H9 (cell line): ENCODE data around the gene PDCD1. TPM values are rescaled to one million over a fixed set of nuclear protein-coding genes. Genes with fewer than 3 reads are reported as not detected.

Experiments
- DNase-seq: peaks from one replicate; pipeline ENCODE4 v3.0.0-alpha.2; 2017
- H2AFZ ChIP-seq: one replicate; pipeline ENCODE4 v1.6.1; 2013; ENCODE audit warnings: mild to moderate bottlenecking, low read length, control low read depth, moderate library complexity
- H2AK5ac ChIP-seq: 2 replicates; pipeline ENCODE4 v1.6.1; 2013; ENCODE audit warnings: low read length, control low read depth, mixed read lengths; ENCODE audit not compliant: insufficient read length
- H2BK120ac ChIP-seq: one replicate; pipeline ENCODE4 v1.6.1; 2013; ENCODE audit warnings: low read depth, mild to moderate bottlenecking, low read length, control low read depth, inconsistent platforms; ENCODE audit not compliant: poor library complexity, severe bottlenecking
- H2BK12ac ChIP-seq: 2 replicates; pipeline ENCODE4 v1.6.1; 2013; ENCODE audit warnings: low read length, control low read depth, mixed read lengths, low read depth; ENCODE audit not compliant: insufficient read length
- H2BK15ac ChIP-seq: 2 replicates; pipeline ENCODE4 v1.6.1; 2013; ENCODE audit warnings: low read depth, low read length, control low read depth
- H2BK20ac ChIP-seq: one replicate; pipeline ENCODE4 v1.6.1; 2013; ENCODE audit warnings: low read depth, mild to moderate bottlenecking, low read length, control low read depth, inconsistent platforms; ENCODE audit not compliant: poor library complexity, severe bottlenecking
- H2BK5ac ChIP-seq: 2 replicates; pipeline ENCODE4 v1.6.1; 2013; ENCODE audit warnings: low read length, control low read depth, mixed read lengths; ENCODE audit not compliant: insufficient read length
- H3K14ac ChIP-seq: 2 replicates; pipeline ENCODE4 v1.6.1; 2013; ENCODE audit warnings: low read length, control low read depth; ENCODE audit not compliant: insufficient read depth
- H3K18ac ChIP-seq: 2 replicates; pipeline ENCODE4 v1.6.1; 2013; ENCODE audit warnings: low read depth, mild to moderate bottlenecking, mixed read lengths, low read length, control low read depth; ENCODE audit not compliant: insufficient read length
- H3K23ac ChIP-seq: 2 replicates; pipeline ENCODE4 v1.6.1; 2013; ENCODE audit warnings: low read length, control low read depth, mixed read lengths, low read depth; ENCODE audit not compliant: insufficient read length
- H3K23me2 ChIP-seq: 2 replicates; pipeline ENCODE4 v1.6.1; 2013; ENCODE audit warnings: low read depth, mild to moderate bottlenecking, mixed read lengths, low read length, control low read depth; ENCODE audit not compliant: insufficient read length, poor library complexity, severe bottlenecking
- H3K27ac ChIP-seq: 2 replicates; pipeline ENCODE4 v1.5.1; 2013; ENCODE audit warnings: low read length, control low read depth, mixed read lengths, low read depth; ENCODE audit not compliant: insufficient read length
- H3K27me3 ChIP-seq: 2 replicates; pipeline ENCODE4 v1.6.1; 2013; ENCODE audit warnings: low read length, control low read depth, inconsistent platforms; ENCODE audit not compliant: insufficient read depth
- H3K4ac ChIP-seq: 2 replicates; pipeline ENCODE4 v1.6.1; 2013; ENCODE audit warnings: low read depth, mild to moderate bottlenecking, control low read depth, inconsistent platforms, low read length, moderate library complexity
- H3K4me1 ChIP-seq: 2 replicates; pipeline ENCODE4 v1.6.1; 2013; ENCODE audit warnings: low read length, control low read depth, inconsistent platforms; ENCODE audit not compliant: insufficient read depth
- H3K4me2 ChIP-seq: 2 replicates; pipeline ENCODE4 v1.6.1; 2013; ENCODE audit warnings: low read length, control low read depth, mixed read lengths; ENCODE audit not compliant: insufficient read length, insufficient read depth
- H3K56ac ChIP-seq: 2 replicates; pipeline ENCODE4 v1.6.1; 2013; ENCODE audit warnings: low read depth, mild to moderate bottlenecking, mixed read lengths, low read length, control low read depth; ENCODE audit not compliant: insufficient read length
- H3K79me1 ChIP-seq: 2 replicates; pipeline ENCODE4 v1.6.1; 2013; ENCODE audit warnings: low read depth, mild to moderate bottlenecking, moderate library complexity, low read length, control low read depth, inconsistent platforms; ENCODE audit not compliant: insufficient read depth, poor library complexity, severe bottlenecking
- H3K79me2 ChIP-seq: 2 replicates; pipeline ENCODE4 v1.6.1; 2013; ENCODE audit warnings: low read length, control low read depth, inconsistent platforms; ENCODE audit not compliant: insufficient read depth
- H3K9ac ChIP-seq: 2 replicates; pipeline ENCODE4 v1.6.1; 2013; ENCODE audit warnings: low read length, control low read depth, mixed read lengths; ENCODE audit not compliant: insufficient read length; ENCODE audit errors: extremely low read depth
- H3K9me3 ChIP-seq: one replicate; pipeline ENCODE4 v1.6.1; 2013; ENCODE audit warnings: low read depth, low read length, inconsistent platforms; ENCODE audit not compliant: control insufficient read depth
- H3T11ph ChIP-seq: one replicate; pipeline ENCODE4 v1.6.1; 2013; ENCODE audit warnings: mild to moderate bottlenecking, low read length, control low read depth, inconsistent platforms
- H4K20me1 ChIP-seq: one replicate; pipeline ENCODE4 v1.6.1; 2013; ENCODE audit not compliant: control insufficient read depth, insufficient read length, insufficient read depth
- H4K5ac ChIP-seq: 2 replicates; pipeline ENCODE4 v1.6.1; 2013; ENCODE audit warnings: low read depth, mild to moderate bottlenecking, mixed read lengths, low read length, control low read depth; ENCODE audit not compliant: insufficient read length
- H4K8ac ChIP-seq: replicated peaks from 2 replicates; pipeline ENCODE4 v1.6.1; 2013; ENCODE audit warnings: low read length, control low read depth, mixed read lengths, low read depth; ENCODE audit not compliant: insufficient read length
- H4K91ac ChIP-seq: 2 replicates; pipeline ENCODE4 v1.6.1; 2013; ENCODE audit warnings: low read depth, mild to moderate bottlenecking, moderate library complexity, mixed read lengths, low read length, control low read depth; ENCODE audit not compliant: insufficient read length
- H3K27ac Mint-ChIP-seq, 3 experiments: 2 replicates in 2 of 3; 3 replicates in 1 of 3; pipeline ENCODE4 v1.8.0; 2020 to 2021; ENCODE audit warnings: mixed read lengths in 3 of 3, mild to moderate bottlenecking in 1 of 3, moderate library complexity in 1 of 3
- H3K27me3 Mint-ChIP-seq: 2 replicates; pipeline ENCODE4 v1.8.0; 2021; ENCODE audit warnings: low read depth, mild to moderate bottlenecking, moderate library complexity, mixed read lengths
- H3K36me3 Mint-ChIP-seq, 3 experiments: 2 replicates in 2 of 3; 3 replicates in 1 of 3; pipeline ENCODE4 v1.8.0; 2020 to 2021; ENCODE audit warnings: low read depth in 3 of 3, mixed read lengths in 3 of 3; ENCODE audit not compliant: insufficient read depth in 1 of 3
- H3K4me1 Mint-ChIP-seq, 2 experiments: 2 replicates each; pipeline ENCODE4 v1.8.0; 2020; ENCODE audit warnings: mixed read lengths in 2 of 2
- H3K4me3 Mint-ChIP-seq, 2 experiments: 2 replicates in 1 of 2; 3 replicates in 1 of 2; pipeline ENCODE4 v1.8.0; 2020 to 2021; ENCODE audit warnings: mild to moderate bottlenecking in 2 of 2, mixed read lengths in 2 of 2, moderate library complexity in 1 of 2
- H3K9me3 Mint-ChIP-seq, 2 experiments: 2 replicates in 1 of 2; 3 replicates in 1 of 2; pipeline ENCODE4 v1.8.0; 2020; ENCODE audit warnings: mild to moderate bottlenecking in 2 of 2, mixed read lengths in 2 of 2, moderate library complexity in 1 of 2
- CTCF ChIP-seq: fragments of 200-600 bp; sonication (generic); conservative IDR thresholded peaks from 3 replicates; pipeline ENCODE4 v1.8.0; 2021; ENCODE audit warnings: antibody characterized with exemption, mild to moderate bottlenecking
- WGBS: extraction: QIAGEN DNeasy Blood & Tissue Kit; methylation state at CpG from one replicate; pipeline ENCODE4 v1.1.7; 2013; ENCODE audit warnings: missing lambda C conversion rate, low lambda C conversion rate, mixed read lengths; ENCODE audit not compliant: insufficient read length; ENCODE audit errors: extremely low coverage; 5-methylcytosine and 5-hydroxymethylcytosine counted together
- total RNA-seq: library from RNA; stranded (reverse); gene quantifications from 2 replicates; pipeline ENCODE4 v1.2.1, GENCODE V29; 2021

PDCD1 gene
- total RNA-seq, 1 experiment from 2014 or later: 1.6 TPM

- Histone ChIP-seq H3K27me3 (no peaks in the 10 kb centered on the region), H3K79me2 (no peaks in the 10 kb centered on the region), H2BK5ac (no peak overlapping the region), H3K23me2 (no peaks in the 10 kb centered on the region), H4K20me1 (no peaks in the 10 kb centered on the region), H2AFZ (no peak overlapping the region), H2BK120ac (no peak overlapping the region), H4K8ac (no peak overlapping the region), H3K9ac (no peak overlapping the region), H2BK15ac (no peak overlapping the region), H3K27ac (no peak overlapping the region), H3K4me2 (no peak overlapping the region), H3T11ph (no peak overlapping the region), H3K14ac (no peak overlapping the region), H2BK20ac (no peak overlapping the region), H2BK12ac (no peak overlapping the region), H3K56ac (no peak overlapping the region), H3K23ac (no peak overlapping the region), H3K4ac (no peak overlapping the region), H4K5ac (no peak overlapping the region), H2AK5ac (no peak overlapping the region), H3K18ac (no peak overlapping the region), H3K9me3 (no peaks in the 10 kb centered on the region), H4K91ac (no peak overlapping the region), H3K79me1 (no peaks in the 10 kb centered on the region), H3K4me1 (no peaks in the 10 kb centered on the region)
- peaks cover 0 to 9% of the 10 kb centered on the region in 2 experiments; a peak in 2 of 4 replicates for H3K4me1 Mint-ChIP-seq
- no peak for TF ChIP-seq CTCF
- peaks cover 7% of the 10 kb centered on the region for H3K27me3 Mint-ChIP-seq
- WGBS: no CpG with 5 or more reads among the region's 7 CpGs
- no peak overlapping the region for H3K27ac Mint-ChIP-seq
- peak overlapping the region in 1 of 2 experiments; percentile 50; a peak in 1 of 5 replicates for H3K4me3 Mint-ChIP-seq
- peaks cover 15 to 18% of the 10 kb centered on the region in 2 experiments for H3K9me3 Mint-ChIP-seq
- DNase-seq: no peak
- peaks cover 0 to 7% (median 4%) of the 10 kb centered on the region in 3 experiments; a peak in 4 of 7 replicates for H3K36me3 Mint-ChIP-seq
Observed at GRCh38 chr2:241873803-241874110, 15.1 kb upstream of the PDCD1 start.
